Measurements from ENCODE around the gene EDDM13.
A peak's percentile ranks its signal among the peaks of the same experiment; 100 is the strongest.
"Not testable (repeated sequence)": the region's sequence is repeated elsewhere in the genome, so short reads cannot be mapped to it uniquely, and the experiment has no call there.

The EDDM13 gene

DNA sequence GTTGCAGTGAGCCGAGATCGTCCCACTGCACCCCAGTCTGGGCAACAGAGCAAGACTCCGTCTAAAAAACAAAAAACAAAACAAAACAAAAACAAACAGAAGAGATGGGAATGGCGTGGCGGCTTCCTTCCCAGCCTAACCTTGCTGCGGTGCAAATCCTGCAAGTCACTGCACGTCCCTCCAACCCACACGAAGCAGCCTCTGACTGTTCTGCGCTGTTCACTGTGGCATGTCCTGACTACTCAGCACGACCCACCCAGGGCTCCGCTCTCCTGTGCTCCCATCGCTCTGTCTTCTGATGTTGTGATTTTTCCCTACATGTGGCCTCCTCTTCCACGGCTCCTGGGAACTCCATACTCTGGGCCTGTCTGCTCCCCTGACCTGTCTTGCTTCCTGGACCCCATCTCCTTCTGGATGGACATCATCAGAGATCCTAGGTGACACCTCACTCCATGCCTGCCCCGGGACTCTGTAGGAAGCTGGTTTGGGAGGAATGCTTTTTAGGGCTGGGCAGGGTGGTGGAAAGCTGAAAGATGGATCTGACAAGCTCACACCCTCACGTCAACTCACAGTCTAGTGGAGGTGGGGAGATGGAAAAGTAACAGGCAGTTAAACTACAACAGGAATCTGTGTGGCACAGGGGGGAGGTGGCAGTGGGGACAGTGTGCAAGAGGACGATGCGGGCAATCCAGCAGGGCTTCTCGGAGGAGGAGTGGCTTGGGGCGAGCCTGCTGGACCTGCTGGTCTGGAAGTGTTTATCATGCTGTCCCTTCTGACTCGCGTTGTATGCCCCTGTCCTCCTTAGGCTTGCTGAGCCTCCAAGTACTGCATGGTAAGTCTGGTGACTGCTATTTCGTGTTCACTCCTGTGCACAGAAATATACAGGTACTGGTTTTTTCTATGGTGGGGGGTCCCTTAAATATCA lies 23.2 kb downstream of the EDDM13 start:
- no peak for DNase-seq

DNA sequence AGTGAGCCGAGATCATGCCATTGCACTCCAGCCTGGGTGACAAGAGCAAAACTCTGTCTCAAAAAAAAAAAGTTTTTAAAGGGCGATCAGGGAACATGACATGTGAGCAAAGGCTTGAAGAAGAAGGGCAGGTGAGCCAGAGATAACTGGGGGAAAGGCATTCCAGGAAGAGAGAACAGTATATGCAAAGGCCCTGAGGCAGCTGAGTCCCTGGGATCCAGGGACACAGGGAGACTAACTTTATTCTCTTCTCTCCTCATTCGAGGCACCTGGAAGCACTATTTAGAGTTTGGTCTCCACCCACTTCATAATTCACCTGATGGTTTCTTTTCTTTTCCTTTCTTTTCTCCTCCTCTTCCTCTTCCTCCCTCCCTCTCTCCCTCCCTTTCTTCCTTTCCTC lies 24.5 kb downstream of the EDDM13 start:
- no peak for DNase-seq

DNA sequence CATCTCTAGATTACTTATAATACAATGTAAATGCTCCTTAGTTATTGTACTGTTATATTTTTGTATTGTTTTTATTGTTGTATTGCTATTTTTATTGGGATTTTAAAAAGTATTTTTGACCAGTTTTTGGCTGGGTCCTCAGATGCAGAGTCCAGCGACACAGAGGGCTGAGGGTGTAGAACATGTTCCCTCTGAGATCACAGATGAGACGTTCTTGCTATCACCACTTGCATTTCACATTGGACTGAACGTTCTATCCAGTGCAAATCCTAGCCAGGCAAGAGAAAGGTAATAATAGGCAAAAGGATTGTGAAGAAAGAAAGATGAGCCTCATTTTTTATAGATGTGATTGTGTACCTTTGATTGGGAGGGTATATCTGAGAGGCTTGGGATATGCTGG lies 27.1 kb downstream of the EDDM13 start:
- DNase-seq = no peak

DNA sequence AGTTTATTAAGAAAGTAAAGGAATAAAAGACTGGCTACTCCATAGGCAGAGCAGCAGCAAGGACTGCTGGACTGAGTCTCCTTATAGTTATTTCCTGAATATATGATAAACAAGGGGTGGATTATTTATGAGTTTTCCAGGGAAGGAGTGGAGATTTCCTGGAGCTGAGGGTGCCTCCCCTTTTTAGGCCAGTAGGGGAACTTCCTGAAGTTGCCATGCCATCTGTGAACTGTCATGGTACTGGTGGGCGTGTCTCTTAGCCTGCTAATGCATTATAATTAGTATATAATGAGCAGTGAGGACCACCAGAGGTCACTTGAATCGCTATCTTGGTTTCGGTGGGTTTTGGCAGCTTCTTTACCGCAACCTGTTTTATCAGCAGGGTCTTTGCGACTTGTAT lies 28.6 kb downstream of the EDDM13 start:
- no peak for DNase-seq

DNA sequence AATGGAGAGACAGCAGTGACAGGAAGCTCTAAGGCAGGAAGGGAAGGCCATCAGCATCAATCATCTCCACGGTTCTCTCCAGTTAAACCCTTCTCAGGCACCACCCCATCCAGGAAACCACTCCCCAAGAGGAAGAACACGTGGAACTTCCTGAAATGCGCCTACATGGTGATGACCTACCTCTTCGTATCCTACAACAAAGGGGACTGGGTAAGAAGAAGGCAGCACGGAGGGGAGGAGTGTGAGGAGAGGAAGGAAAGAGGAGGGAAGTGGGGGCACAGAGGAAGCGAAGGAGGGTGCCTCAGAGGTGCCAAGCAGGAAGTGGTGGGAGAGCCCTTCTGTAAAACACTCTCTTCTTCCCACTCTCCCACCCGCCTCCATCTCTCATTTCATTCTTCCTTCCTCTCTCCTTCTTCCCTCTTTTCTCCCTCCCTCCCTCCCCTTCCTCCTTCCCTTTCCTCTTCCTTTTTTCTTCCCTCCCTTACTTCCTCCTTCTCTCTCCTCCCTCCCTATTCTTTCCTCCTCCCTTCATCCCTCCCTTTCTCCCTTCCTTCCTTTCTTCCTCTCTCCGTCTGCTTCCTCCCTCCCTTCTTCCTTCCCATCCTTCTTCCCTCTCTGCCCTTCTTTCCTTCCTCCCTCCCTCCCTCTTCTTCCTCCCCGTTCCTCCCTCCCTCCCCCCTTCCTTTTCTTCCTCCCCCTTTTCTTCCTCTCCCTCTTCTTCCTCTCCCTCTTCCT lies 29.5 kb downstream of the EDDM13 start:
- no peak for DNase-seq

DNA sequence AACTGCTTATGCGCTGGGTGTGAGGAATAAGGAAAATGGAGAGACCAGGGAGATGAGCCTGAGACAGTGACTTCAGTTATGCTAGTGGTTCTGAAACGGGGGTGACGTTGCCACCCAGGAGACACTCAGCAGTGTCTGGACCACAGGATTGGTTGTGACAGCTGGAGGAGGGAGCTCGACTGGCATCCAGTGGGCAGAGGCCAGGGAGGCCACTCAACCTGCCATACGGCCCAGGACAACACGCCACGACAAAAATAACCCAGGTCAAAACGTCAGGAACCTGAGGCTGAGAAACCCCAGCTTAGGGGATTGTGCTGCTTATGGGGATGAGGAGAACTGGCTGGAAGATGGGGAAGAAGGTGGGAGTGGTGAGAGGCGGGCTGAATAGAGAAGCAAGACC lies 31.7 kb downstream of the EDDM13 start:
- no peak for DNase-seq

DNA sequence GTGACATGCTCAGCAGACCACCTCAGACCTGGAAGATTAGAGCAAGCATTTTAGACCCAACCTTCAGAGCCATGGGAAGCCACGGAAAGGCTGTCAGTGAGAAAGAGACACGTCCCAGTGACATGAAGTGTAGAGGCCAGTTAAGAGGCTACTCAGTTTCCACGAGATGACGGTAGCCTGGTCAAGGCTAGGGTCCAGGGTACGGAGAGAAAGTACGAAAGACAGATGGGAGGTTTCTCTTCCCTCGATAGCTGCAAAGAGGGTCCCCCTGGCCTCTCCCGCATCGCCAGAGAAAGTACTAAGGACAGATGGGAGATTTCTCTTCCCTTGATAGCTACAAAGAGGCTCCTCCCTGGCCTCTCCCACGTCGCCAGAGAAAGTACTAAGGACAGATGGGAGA lies 33.5 kb downstream of the EDDM13 start:
- DNase-seq = no peak

DNA sequence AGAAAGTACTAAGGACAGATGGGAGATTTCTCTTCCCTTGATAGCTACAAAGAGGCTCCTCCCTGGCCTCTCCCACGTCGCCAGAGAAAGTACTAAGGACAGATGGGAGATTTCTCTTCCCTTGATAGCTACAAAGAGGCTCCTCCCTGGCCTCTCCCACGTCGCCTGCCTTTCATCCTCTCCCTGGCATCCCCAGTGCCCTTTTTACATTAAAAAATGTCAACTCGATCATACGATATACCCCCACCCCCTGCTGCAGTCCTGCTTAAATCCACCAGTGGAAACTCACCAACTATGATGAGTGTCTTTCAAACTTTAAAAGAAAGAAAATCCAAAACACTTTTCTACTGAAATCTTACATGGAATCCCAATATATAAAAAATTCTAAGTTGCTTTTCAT lies 34.5 kb downstream of the EDDM13 start:
- DNase-seq = not testable (repeated sequence)

DNA sequence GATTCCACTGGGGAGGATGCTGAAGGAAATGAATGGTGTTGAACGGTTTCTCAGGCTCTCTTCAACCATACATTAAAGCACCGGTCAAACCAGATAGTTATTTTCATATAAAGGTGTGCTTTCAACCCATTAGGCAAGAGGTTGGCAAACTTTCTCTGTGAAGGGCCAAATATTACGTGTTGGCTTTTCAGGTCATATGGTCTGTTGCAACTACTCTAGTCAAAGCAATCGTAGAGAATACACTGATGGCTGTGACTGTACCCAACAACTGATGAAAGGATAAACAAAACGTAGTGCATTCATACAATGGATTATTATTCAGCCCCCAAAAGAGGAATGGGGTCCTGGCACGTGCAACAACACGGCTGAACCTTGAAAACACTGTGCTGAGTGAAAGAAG lies 36.2 kb downstream of the EDDM13 start:
- no peak for DNase-seq

DNA sequence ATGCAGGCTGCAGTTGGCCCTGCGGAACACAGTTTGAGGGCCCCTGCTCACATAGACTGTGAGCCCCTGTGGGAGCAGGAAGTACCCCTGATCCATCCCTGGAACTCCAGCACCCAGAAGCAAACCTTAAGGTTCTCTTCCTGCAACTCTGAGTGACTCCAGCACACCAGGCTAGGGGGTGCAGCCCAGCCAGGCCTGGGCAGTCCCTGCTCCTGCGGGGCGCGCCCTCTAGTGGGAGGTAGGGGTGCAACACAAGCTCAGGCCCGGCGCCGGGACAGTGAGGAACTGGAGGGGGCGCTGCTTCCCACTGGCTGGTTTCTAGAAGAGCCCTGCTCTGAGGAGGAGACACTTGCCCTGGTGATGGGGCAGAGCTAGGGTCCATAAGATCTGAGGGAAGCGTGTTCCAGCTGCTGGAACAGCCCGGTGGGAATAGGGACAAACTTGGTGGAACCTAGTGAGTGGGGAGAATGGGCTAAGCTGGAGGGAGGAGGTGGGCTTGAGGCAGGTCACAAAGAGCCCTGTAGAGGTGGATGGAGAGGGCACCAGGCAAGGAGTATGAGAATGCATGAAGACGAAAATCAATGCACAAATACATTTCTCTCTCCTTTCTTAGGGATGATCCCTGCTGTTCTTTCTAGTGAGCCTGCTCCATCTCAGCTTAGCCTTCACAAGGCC lies 37.1 kb downstream of the EDDM13 start:
- no peak for DNase-seq

DNA sequence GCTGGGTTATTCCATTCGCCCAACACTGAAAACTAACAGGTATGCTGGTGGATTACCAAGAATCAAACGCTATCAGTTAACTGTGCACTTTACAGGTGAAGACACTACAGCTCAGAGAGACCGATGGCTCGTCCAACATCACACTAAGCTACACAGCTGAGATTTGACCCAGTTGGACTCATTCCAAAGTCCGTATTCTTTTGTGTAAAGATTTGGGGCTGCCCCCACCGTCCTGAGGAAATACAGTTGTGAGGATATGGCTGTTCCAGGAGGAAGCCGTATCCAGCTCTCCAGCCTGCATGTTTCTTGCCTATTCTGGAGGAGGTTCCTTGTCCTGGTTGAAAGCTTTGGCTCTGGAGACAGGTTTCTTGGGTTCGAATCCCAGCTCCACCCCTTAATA lies 37.9 kb downstream of the EDDM13 start:
- DNase-seq = no peak

DNA sequence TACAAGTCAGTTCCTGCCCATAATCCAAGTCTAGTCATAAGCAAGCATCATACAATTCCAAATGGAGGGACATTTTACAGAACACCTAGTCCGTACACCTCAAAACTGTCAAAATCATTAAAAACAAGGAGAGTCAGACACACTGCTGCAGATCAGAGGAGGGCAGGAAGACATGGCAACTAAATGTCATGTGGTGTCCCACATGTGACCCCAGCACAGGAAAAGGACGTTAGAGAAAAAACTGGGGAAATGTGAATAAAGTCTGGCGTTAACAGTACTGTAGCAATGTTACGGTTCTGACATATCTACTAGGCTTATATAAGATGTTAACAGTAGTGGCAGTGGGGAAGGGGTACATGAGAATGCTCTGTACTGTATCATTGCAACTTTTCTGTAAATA lies 39.8 kb downstream of the EDDM13 start:
- no peak for DNase-seq

DNA sequence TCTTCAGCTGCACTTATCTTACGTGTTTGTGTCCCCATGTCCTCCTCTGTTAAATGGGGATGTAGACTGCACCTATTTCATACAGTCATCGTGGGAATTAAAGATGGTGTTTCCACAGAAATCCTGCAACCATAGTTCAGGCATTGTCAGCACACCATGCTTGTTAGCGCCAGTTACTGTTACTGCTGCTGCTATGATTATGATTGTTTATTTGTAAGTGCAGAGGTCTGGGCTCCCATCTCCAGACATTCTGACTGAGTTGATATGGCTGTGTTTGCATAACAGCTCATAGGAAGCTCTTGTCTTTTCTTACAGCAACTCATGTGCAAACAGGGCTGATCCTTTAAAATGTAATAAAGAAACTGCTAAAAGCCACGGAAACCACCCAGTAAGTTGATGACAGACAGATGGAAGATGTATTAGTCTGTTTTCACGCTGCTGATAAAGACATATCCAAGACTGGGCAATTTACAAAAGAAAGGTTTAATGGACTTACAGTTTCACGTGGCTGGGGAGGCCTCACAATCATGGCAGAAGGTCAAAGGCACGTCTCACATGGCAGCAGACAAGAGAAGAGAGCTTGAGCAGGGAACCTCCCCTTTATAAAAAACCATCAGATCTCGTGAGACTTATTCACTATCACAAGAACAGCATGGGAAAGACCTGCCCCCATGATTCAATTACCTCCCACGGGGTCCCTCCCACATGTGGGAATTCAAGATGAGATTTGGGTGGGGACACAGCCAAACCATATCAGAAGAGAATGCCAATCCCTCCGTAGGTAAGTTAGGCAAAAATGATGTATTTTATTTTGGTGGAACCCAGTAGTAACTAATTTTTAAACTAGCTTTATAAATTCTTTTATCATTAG lies 40.5 kb downstream of the EDDM13 start:
- no peak for DNase-seq

DNA sequence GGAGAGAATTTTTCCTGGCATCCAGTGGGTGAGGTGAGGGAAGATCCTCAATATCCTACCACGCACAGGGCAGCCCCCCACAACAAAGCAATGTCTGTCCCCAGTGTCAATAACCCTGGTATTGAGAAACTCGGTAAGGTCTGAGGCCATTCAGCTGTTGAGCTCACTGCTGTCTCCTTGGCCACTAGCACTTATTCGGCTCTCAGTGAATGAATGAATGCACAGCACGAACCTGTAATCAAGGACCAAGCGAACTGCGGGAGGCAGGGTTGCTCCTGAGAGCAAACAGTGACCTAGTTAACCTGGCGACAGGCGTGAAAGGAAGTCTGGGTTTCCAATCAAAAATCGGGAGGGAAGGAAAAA lies 41.5 kb downstream of the EDDM13 start:
- DNase-seq = no peak

DNA sequence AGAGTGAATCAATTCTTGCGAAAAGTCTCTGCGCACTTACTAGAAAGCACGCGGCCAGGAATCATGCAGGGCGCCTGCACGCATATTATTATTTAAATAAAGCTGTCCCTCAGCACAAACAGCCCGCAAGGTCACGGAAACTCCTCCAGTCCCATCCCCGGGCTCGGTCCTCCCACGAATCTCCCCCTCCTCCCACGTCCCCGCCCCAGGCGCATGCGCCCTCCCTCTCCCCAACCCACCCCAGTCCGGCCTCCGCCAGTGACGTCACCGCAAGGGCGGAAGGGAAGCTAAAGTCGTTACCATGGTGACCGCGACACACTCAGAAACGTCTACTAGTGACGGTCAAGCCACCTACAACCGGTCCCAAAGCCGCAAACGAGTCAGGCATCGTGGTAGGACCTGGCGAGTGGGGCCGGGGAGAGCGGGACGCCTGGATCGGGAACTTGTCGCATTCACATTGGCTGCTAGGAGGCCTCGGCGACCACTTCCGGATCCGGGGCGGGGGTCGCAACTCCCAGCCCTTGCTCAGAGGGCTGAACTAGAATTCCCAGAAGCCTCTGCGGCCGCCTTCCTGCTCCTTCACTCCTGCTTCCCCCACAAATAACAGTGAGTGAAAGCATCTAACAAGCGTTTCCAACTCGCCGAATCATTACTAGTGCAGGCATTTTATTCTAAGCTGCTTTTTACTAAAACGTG lies 42.0 kb downstream of the EDDM13 start, which contains the start of gene ZSCAN5A:
Gene ZSCAN5A (minus strand): TSS at position 459 of the 696 bp plus-strand sequence. CDS start 89,793 bp downstream, outside the sequence.
- DNase-seq = peak; percentile 89

DNA sequence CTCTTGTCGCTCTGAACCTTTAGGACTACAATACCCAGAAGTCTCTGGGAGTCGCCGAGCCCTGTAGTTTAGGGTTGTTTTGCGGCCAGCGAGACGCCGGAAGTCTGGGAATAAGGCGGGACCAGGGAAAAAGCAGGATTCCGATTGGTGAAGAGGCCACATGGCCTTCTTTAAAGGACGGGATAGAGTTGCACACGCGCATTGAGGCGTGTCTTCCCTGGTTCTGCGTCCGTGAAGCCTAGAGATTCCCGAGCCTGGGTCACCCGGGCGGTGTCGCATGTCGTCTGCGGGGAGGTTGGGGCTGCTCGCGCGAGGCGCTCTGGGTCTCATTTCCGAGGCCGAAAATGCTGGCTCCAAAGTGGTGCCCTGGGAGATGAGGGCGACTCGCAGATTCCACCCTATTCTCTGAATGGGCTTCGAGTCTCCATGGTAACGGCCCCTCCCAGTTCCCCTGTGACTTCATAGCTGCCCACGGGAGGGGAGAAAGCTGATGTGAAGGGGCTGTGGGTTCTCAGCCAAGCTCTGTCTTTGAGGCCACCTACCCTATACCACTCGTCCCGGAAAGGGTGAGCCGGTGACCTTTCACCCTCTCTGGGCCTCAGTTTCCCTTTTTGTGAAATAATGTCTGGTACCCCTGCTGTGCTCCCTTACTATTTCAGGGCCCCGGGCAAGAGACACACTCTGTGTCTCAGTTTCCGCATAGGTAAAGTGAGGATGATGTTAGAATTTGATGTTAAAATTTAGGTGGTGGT lies 42.7 kb downstream of the EDDM13 start:
- DNase-seq = peak; percentile 93

DNA sequence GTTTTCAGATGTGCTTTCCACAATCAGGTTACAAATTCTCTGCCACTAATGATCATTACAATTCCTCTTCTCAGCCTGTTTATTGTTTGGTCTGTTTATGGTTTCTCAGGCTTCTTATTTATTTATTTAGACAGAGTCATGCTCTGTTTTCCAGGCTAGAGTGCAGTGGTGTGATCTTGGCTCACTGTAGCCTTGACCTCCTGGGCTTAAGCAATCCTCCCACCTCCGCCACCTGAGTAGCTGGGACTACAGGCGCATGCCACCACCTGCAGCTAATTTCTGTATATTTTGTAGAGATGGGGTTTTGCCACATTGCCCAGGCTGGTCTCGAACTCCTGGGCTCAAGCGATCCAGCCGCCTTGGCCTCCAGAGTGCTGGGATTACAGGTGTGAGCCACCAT lies 44.2 kb downstream of the EDDM13 start:
- no peak for DNase-seq

DNA sequence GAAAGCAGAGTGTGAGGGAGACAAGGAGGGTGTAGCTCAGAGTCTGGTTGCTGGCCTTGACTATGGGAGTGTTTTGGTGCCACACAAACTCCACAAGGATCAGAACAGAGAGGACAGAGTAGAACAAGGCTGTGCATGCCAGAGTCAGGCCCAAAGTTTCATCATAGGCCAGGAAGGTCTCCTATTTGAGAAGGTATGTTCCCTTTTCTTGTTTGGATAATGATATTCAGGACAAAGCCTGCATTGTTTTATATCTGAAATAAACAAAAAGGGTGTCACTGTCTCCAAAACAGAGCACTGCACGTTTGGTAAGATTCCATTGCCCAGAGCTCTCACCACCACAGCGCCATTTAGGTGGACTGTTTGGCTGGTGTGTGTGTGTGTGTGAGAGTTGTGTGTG lies 45.2 kb downstream of the EDDM13 start:
- DNase-seq = no peak

DNA sequence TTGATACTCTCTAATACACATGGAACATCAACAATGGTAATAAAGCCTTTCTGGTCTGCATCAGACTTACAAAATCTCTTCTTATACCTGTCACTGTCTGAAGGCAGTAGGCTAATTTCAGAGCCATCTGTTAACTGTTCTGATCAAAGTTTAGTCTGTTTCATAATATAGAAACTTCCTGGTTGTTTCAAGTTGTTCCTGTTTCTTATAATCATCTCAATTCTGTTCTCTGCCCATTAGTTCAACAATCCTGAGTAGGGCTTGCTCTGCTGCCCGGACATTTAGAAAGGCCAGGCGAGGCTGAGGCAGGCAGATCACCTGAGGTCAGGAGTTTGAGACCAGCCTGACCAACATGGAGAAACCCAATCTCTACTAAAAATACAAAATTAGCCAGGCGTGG lies 47.4 kb downstream of the EDDM13 start:
- DNase-seq = no peak

DNA sequence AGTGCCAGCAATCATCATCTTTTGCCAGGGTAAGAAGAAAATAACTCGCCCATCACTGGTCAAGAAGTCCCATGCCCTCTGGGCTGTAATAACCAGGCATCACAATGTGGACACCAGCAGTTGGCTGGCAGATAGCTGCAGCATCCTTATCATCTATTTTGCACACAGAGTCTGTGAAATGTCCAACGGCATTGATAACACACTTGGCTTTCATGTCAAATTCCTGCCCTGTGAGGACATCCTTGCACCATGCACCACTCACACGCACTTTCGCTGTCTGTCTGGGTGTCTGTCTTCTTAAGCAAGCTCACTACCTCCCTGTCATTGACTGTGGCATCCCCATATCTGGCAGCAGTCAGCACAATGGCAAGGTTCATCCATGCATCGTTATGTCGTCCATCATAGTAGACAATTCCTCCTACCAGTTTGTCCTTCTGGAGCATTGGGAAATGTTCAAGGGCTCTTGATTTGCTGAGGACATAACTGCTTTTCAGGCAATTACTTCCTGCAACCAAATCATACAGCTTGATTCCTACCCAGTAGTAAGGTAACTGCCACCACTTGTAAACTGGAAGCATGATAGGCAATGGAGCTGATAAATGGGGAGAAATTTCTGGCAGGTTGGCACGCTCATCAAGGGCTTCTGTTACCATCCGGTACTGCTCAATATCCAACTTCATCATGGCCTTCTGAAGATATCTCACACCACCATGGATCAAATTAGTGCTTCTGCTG lies 48.9 kb downstream of the EDDM13 start:
- no peak for DNase-seq

All from NCI-H1092 (cell line).